ENCODE data around the gene NDUFS8. TPM values are rescaled to one million over a fixed set of nuclear protein-coding genes. Genes with fewer than 3 reads are reported as not detected.

Gene NDUFS8
- total and polyA plus RNA-seq, 2 of the 13 experiments (the other 11 are each of a cell fraction or from before 2014, with no cell fraction given), result 96.7 to 158 TPM

GRCh38 chr11:68016161-68016903 is 14.1 kb upstream of the NDUFS8 start (continued):
- TF ChIP-seq SRSF1 (optimal IDR thresholded peaks at IDR 0.05; ENCODE audit: low read depth, low read length), result peak; percentile 41
- TF ChIP-seq ZFP91 (CRISPR knock-in tag; IDR thresholded peaks at IDR 0.05; ENCODE audit: borderline replicate concordance), result 0 out of 2 replicates have a peak, but pooled peaks have one; percentile 2
- no peak for TF ChIP-seq ZNF577 (CRISPR knock-in tag; IDR thresholded peaks at IDR 0.05; ENCODE audit: borderline replicate concordance, low read depth)
- TF ChIP-seq ZNF784 (CRISPR knock-in tag; IDR thresholded peaks at IDR 0.05; ENCODE audit: borderline replicate concordance), result no peak
- TF ChIP-seq MXD1 (CRISPR knock-in tag; IDR thresholded peaks at IDR 0.05), result 0 out of 2 replicates have a peak, but pooled peaks have one; percentile 22
- no peak for TF ChIP-seq GZF1 (CRISPR knock-in tag; IDR thresholded peaks at IDR 0.05)
- TF ChIP-seq RBM39 (IDR thresholded peaks at IDR 0.05; ENCODE audit: low read depth, low read length, poor library complexity, severe bottlenecking), result no peak
- TF ChIP-seq MEIS2 (CRISPR knock-in tag; IDR thresholded peaks at IDR 0.05), result peak; percentile 48; the same call in 1 of the 2 replicates
- TF ChIP-seq SKI (IDR thresholded peaks at IDR 0.05; ENCODE audit: partially characterized antibody), result no peak
- 0 out of 2 replicates have a peak, but pooled peaks have one; percentile 38 for TF ChIP-seq ADNP (CRISPR knock-in tag; IDR thresholded peaks at IDR 0.05)
- TF ChIP-seq ARNT (IDR thresholded peaks at IDR 0.05), result no peak
- TF ChIP-seq EEA1 (CRISPR knock-in tag; IDR thresholded peaks at IDR 0.05; ENCODE audit: borderline replicate concordance), result 0 out of 2 replicates have a peak, but pooled peaks have one; percentile 4
- TF ChIP-seq ARID3A (IDR thresholded peaks at IDR 0.05; ENCODE audit: low read depth, low read length), result no peak
- no peak for TF ChIP-seq CTCF (CRISPR knock-in tag; IDR thresholded peaks at IDR 0.05)
- peak; percentile 19; the same call in 1 of the 2 replicates for TF ChIP-seq POLR2G (IDR thresholded peaks at IDR 0.05; ENCODE audit: low read depth, low read length)
- TF ChIP-seq ZBTB39 (CRISPR knock-in tag; IDR thresholded peaks at IDR 0.05), result no peak
- TF ChIP-seq ZEB1 (IDR thresholded peaks at IDR 0.05; ENCODE audit: insufficient replicate concordance, low read depth), result peak; percentile 38
